Tongue (tissue), 3 donors: Measurements from ENCODE around the gene YY2. TPM values are rescaled to one million over a fixed set of nuclear protein-coding genes. Genes with fewer than 3 reads are reported as not detected.

ENCODE experiments used
- DNase-seq: peaks from one replicate; pipeline ENCODE4 v3.0.0-alpha.2; 2015
- small RNA-seq: library from RNA; depleted of rRNA; stranded (forward); fragments of <200 nt; gene quantifications from one replicate; pipeline ENCODE3, GENCODE V24; 2014; ENCODE audit warnings: low replicate concordance
- total RNA-seq: library from RNA; depleted of rRNA; stranded (reverse); fragments of >200 nt; gene quantifications from one replicate; pipeline ENCODE4 v1.2.3, GENCODE V29; 2014

Gene YY2
- total RNA-seq, 1 donor from 2014 or later = 0.92 TPM

- peak; percentile 6 for DNase-seq
Observed at GRCh38 chrX:21875013-21875412, 19.2 kb downstream of the YY2 start.

DNA sequence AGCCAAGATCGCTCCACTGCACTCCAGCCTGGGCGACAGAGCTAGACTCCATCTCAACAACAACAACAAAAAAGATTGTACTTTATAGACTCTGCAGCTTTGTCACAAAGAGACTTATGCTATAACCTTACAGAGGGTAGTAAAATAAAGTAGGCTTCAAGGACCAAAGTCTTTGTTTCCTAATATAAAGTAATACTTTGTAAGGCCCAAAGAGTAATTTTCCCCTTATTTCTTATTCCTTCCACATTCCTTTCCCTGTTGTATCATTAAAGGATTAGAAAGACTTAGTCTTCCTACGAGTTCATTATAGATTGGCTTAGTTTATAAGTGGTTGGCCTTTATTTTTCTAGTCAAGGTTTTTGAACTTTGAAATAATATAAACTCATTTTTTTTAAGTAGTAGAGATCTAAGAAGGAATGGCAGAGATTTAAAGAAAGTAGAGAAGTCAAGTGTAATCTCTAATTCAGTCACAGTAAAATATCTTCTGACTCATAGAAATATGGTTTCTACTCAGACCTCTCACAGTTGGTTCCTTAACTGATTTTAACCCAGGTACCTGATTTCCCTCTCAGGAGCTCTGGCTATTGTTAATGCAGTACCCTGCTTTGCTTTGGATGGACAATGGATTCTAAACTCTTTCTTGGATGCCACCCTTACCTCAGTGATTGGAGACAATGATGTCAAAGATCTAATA is 26.2 kb downstream of the YY2 start:
- no peak for DNase-seq

DNA sequence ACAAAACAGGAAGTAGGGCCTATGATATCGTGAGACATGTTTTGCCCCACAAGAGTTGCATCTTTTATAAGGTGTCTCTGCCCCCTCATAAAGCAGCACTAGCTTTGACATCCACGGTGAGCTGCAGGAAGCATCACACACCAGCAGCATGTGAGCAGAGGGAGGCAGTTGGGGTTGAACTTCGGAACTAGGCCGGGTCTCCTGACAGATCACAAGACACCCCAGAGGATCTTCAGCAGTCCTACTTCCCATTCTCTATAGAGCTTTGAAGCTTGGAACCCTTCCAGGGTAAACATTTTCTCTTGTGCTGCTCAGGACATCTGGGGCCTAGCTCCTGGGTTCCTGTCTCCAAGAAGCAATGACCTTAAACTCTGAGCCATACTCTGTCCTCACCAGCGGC is 27.5 kb downstream of the YY2 start:
- no peak for DNase-seq

GRCh38 chrX:21885568-21885967 is 29.8 kb downstream of the YY2 start:
- DNase-seq = no peak

- DNase-seq = no peak
Observed at GRCh38 chrX:21905313-21905712, 49.5 kb downstream of the YY2 start.

GRCh38 chrX:21905953-21906352 is 50.2 kb downstream of the YY2 start:
- DNase-seq = no peak

DNA sequence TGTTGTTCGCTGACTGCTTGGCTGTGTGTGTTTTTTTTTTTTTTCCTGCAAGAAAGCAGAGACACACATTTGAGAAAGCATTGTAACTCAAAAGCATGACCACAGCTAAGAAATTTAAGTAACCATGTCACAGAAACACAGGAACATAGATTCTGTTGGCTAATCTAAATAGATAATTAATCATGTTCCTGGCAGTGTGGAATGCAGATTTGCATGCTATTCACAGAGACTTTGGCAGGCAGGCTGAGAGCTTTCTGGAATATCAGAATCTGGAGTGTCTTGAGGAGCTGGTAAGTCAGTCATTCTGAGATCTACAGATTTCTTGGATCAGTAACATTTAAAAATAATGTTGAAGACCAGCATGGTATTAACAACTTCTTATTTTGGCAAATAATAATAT is 51.5 kb downstream of the YY2 start:
- DNase-seq = peak; percentile 35

Small RNA genes within 50 kb of the gene (small RNA-seq; reads per million reads assigned to genes)
- not detected for gene U73479.1

Other genes starting within 250 kb of the YY2 start
- 3.4 TPM for gene KLHL34, start 197.7 kb upstream of the YY2 start, total RNA-seq
- 325 TPM for gene SMPX, start 97.9 kb upstream of the YY2 start, total RNA-seq
- gene MBTPS2, start 16.4 kb upstream of the YY2 start, total RNA-seq = 19.4 TPM
- gene SMS, start 84.7 kb downstream of the YY2 start, total RNA-seq = 75.7 TPM
- 0.31 TPM for gene PHEX, start 176.3 kb downstream of the YY2 start, total RNA-seq